HCT116 (cell line): Measurements from ENCODE around the gene VAMP1. TPM values are rescaled to one million over a fixed set of nuclear protein-coding genes. Genes with fewer than 3 reads are reported as not detected.

ENCODE experiments used
- ATAC-seq: fragments of 200-7000 bp; cut with Tn5 transposase; 2 replicates; pipeline ENCODE4 v1.9.1; 2020; ENCODE audit warnings: mild to moderate bottlenecking, moderate library complexity
- BruUV-seq: library from RNA; stranded (reverse); fragments of 400-500 nt; replicated peaks from 2 replicates; lab custom pipeline; 2021; lab: Mats Ljungman, UMichigan
- CTCF ChIA-PET: fragments of 300-600 bp; sonication (Branson Sonifier 250); formaldehyde crosslinking; loops from one replicate; lab custom pipeline; 2021; ENCODE audit warnings: antibody characterized with exemption; lab: Charles Lee
- POLR2A ChIA-PET: fragments of 300-600, 350-600 bp; sonication (Branson Sonifier 250); formaldehyde crosslinking; loops from one replicate; lab custom pipeline; 2021; ENCODE audit warnings: antibody characterized with exemption; lab: Charles Lee
- RAD21 ChIA-PET, 2 experiments: fragments of 300-600 bp; sonication (Branson Sonifier 250); formaldehyde crosslinking; loops; one replicate each; lab custom pipeline; 2023; ENCODE audit warnings: low total read pairs in 2 of 2; ENCODE audit not compliant: uncharacterized antibody in 2 of 2, unreplicated experiment in 2 of 2, low non-redundant PET in 1 of 2; lab: Charles Lee
- DNase-seq: peaks from one replicate; pipeline ENCODE4 v3.0.0-alpha.2; 2010; ENCODE audit warnings: low read depth, low spot score
- H2AFZ ChIP-seq: fragments of 200-600 bp; shearing (Covaris generic), sonication (generic); 2 replicates; pipeline ENCODE4 v1.6.1; 2017; ENCODE audit warnings: low read depth, mixed run types, mixed read lengths, antibody characterized with exemption, low read length; ENCODE audit not compliant: poor library complexity, severe bottlenecking
- H3K27ac ChIP-seq: 2 replicates; pipeline ENCODE4 v1.5.1; 2012; ENCODE audit warnings: low read depth, low read length
- H3K27me3 ChIP-seq: fragments of 200-600 bp; sonication (generic); 2 replicates; pipeline ENCODE4 v1.6.1; 2016; ENCODE audit warnings: mixed run types, low read length, mixed read lengths; ENCODE audit not compliant: insufficient read depth
- H3K36me3 ChIP-seq, 2 experiments: fragments of 200-500 bp in 1 of 2; fragments of 200-600 bp in 1 of 2; sonication (Bioruptor generic) in 1 of 2; sonication (generic) in 1 of 2; 2 replicates each; pipeline versions ENCODE4 v1.5.1 to v1.6.1; 2014 to 2016; ENCODE audit warnings: low read length in 2 of 2, inconsistent platforms in 1 of 2, mixed read lengths in 1 of 2, mixed run types in 1 of 2; ENCODE audit not compliant: insufficient read depth in 2 of 2, control insufficient read depth in 1 of 2
- H3K4me1 ChIP-seq, 2 experiments: fragments of 200-600 bp in 1 of 2; sonication (generic) in 1 of 2; 2 replicates each; pipeline versions ENCODE4 v1.5.1 to v1.6.1; 2012 to 2017; ENCODE audit warnings: low read length in 2 of 2, inconsistent platforms in 1 of 2, mild to moderate bottlenecking in 1 of 2, mixed read lengths in 1 of 2, mixed run types in 1 of 2, moderate library complexity in 1 of 2; ENCODE audit not compliant: insufficient read depth in 2 of 2, control insufficient read depth in 1 of 2
- H3K4me2 ChIP-seq: fragments of 200-600 bp; sonication (generic); 2 replicates; pipeline ENCODE4 v1.6.1; 2017; ENCODE audit warnings: mixed run types, low read length, mixed read lengths
- H3K4me3 ChIP-seq, 2 experiments: fragments of 200-600 bp in 1 of 2; sonication (generic) in 1 of 2; replicated peaks in 1 of 2; 2 replicates each; pipeline ENCODE4 v1.5.1; 2011 to 2016; ENCODE audit warnings: low read length in 2 of 2, control low read depth in 1 of 2, low read depth in 1 of 2, mild to moderate bottlenecking in 1 of 2, mixed read lengths in 1 of 2, mixed run types in 1 of 2
- H3K79me2 ChIP-seq: fragments of 200-600 bp; sonication (generic); 2 replicates; pipeline ENCODE4 v1.6.1; 2017; ENCODE audit warnings: mild to moderate bottlenecking, mixed run types, low read length, moderate library complexity, mixed read lengths; ENCODE audit not compliant: insufficient read depth
- H3K9ac ChIP-seq: fragments of 200-600 bp; sonication (generic); 2 replicates; pipeline ENCODE4 v1.6.1; 2016; ENCODE audit warnings: low read length, mixed read lengths
- H3K9me2 ChIP-seq: fragments of 200-600 bp; sonication (generic), shearing (Covaris generic); 2 replicates; pipeline ENCODE4 v1.6.1; 2017; ENCODE audit warnings: mixed run types, mild to moderate bottlenecking, moderate library complexity; ENCODE audit not compliant: insufficient read depth
- H3K9me3 ChIP-seq, 2 experiments: fragments of 200-500 bp in 1 of 2; fragments of 200-600 bp in 1 of 2; sonication (Bioruptor generic) in 1 of 2; sonication (generic) in 1 of 2; 2 replicates each; pipeline ENCODE4 v1.6.1; 2014 to 2017; ENCODE audit warnings: low read length in 2 of 2, mixed read lengths in 2 of 2, inconsistent platforms in 1 of 2, low read depth in 1 of 2, mild to moderate bottlenecking in 1 of 2, mixed run types in 1 of 2, moderate library complexity in 1 of 2; ENCODE audit not compliant: control insufficient read depth in 1 of 2, insufficient read depth in 1 of 2
- H4K20me1 ChIP-seq: fragments of 200-600 bp; sonication (generic), shearing (Covaris generic); 2 replicates; pipeline ENCODE4 v1.6.1; 2017; ENCODE audit warnings: mixed run types, mild to moderate bottlenecking, moderate library complexity; ENCODE audit not compliant: insufficient read depth
- ATF3 ChIP-seq: IDR thresholded peaks from 2 replicates; pipeline ENCODE4 v1.6.1; 2012
- CBX3 ChIP-seq: IDR thresholded peaks from 2 replicates; pipeline ENCODE4 v1.6.1; 2012; ENCODE audit warnings: low read depth
- JUND ChIP-seq: IDR thresholded peaks from 2 replicates; pipeline ENCODE4 v1.6.1; 2012
- MAX ChIP-seq: IDR thresholded peaks from 2 replicates; pipeline ENCODE4 v1.6.1; 2012
- POLR2A ChIP-seq: IDR thresholded peaks from 2 replicates; pipeline ENCODE4 v1.7.0; 2011; ENCODE audit warnings: borderline replicate concordance; ENCODE audit not compliant: insufficient read depth, insufficient read length; ENCODE audit errors: extremely low read depth
- POLR2AphosphoS5 ChIP-seq: IDR thresholded peaks from 2 replicates; pipeline ENCODE4 v1.6.1; 2011; ENCODE audit warnings: mild to moderate bottlenecking, low read depth, low read length, moderate library complexity
- RAD21 ChIP-seq: IDR thresholded peaks from 2 replicates; pipeline ENCODE4 v1.6.1; 2012; ENCODE audit warnings: low read depth, mild to moderate bottlenecking
- REST ChIP-seq: IDR thresholded peaks from 2 replicates; pipeline ENCODE4 v1.6.1; 2012; ENCODE audit warnings: low read depth
- SIN3A ChIP-seq: IDR thresholded peaks from 2 replicates; pipeline ENCODE4 v1.6.1; 2012; ENCODE audit warnings: low read depth
- SP1 ChIP-seq: IDR thresholded peaks from 2 replicates; pipeline ENCODE4 v1.6.1; 2012; ENCODE audit warnings: low read depth
- TCF7L2 ChIP-seq: IDR thresholded peaks from 2 replicates; pipeline ENCODE4 v1.7.0; 2011; ENCODE audit warnings: borderline replicate concordance, inconsistent platforms; ENCODE audit not compliant: insufficient read depth, insufficient read length; ENCODE audit errors: extremely low read depth
- ZBTB33 ChIP-seq: IDR thresholded peaks from 2 replicates; pipeline ENCODE4 v1.6.1; 2011; ENCODE audit warnings: mild to moderate bottlenecking, low read length, moderate library complexity; ENCODE audit not compliant: insufficient replicate concordance; ENCODE audit errors: extremely low read depth
- ZFX ChIP-seq: fragments of 450-650 bp; IDR thresholded peaks from 2 replicates; pipeline ENCODE4 v1.6.1; 2017
- intact Hi-C: fragments of 100-400 bp; cut with micrococcal nuclease; formaldehyde crosslinking; loops from 2 replicates; pipeline ENCODE4 v1.10.0; 2022
- total RNA-seq: library from RNA; stranded (reverse); gene quantifications from one replicate; pipeline ENCODE4 v1.2.1, GENCODE V29; 2021; ENCODE audit not compliant: unreplicated experiment

The VAMP1 gene
- total RNA-seq, 1 experiment from 2014 or later, result 12.1 TPM

- RAD21 ChIA-PET, result no interaction called here
- POLR2A ChIA-PET, result interaction anchor here (1.8 kb wide), 1 partner anchor 33 kb away, joined by 5 read pairs; the partner anchor contains the start of gene VAMP1
- H3K4me1 ChIP-seq, result no peaks in the 10 kb centered on the region
- no peaks in the 10 kb centered on the region for H3K79me2 ChIP-seq
- ATAC-seq (no peak), DNase-seq (no peak)
- TF ChIP-seq ATF3, result no peak
- H2AFZ ChIP-seq, result no peak overlapping the region
- intact Hi-C loops, result no loop called here
- no peaks in the 10 kb centered on the region for H3K27me3 ChIP-seq
- no peaks in the 10 kb centered on the region for H3K9me3 ChIP-seq
- CTCF ChIA-PET, result no interaction called here
- H3K9ac ChIP-seq, result no peak overlapping the region
- H3K27ac ChIP-seq, result no peak overlapping the region
- no peaks in the 10 kb centered on the region for H3K9me2 ChIP-seq
- BruUV-seq, result no TSS peak
- H4K20me1 ChIP-seq, result no peaks in the 10 kb centered on the region
- no peak overlapping the region for H3K4me3 ChIP-seq
- no peak overlapping the region for H3K4me2 ChIP-seq
- H3K36me3 ChIP-seq, result no peaks in the 10 kb centered on the region
Observed at GRCh38 chr12:6437586-6437985, 32.9 kb downstream of the VAMP1 start.

- Histone ChIP-seq H3K79me2 (no peaks in the 10 kb centered on the region), H4K20me1 (no peaks in the 10 kb centered on the region), H3K27ac (no peak overlapping the region), H3K36me3 (no peaks in the 10 kb centered on the region), H3K9me2 (no peaks in the 10 kb centered on the region), H3K4me3 (no peak overlapping the region), H3K4me2 (no peak overlapping the region), H2AFZ (no peak overlapping the region), H3K27me3 (no peaks in the 10 kb centered on the region), H3K9me3 (no peaks in the 10 kb centered on the region), H3K4me1 (peaks cover 6 to 8% of the 10 kb centered on the region in 2 experiments), H3K9ac (no peak overlapping the region)
- RAD21 ChIA-PET, result no interaction called here
- intact Hi-C loops, result no loop called here
- BruUV-seq, result no TSS peak
- no peak for DNase-seq
- POLR2A ChIA-PET, result no interaction called here
- no peak for TF ChIP-seq SIN3A
- TF ChIP-seq REST, result no peak
- TF ChIP-seq ZFX, result no peak
- no peak for TF ChIP-seq POLR2A
- TF ChIP-seq POLR2AphosphoS5, result no peak
- no peak for TF ChIP-seq ATF3
- no peak for TF ChIP-seq MAX
- TF ChIP-seq CBX3, result no peak
- TF ChIP-seq SP1, result no peak
- no peak for TF ChIP-seq JUND
- no peak for TF ChIP-seq TCF7L2
- TF ChIP-seq RAD21, result no peak
- no peak for TF ChIP-seq ZBTB33
- no peak for ATAC-seq
- CTCF ChIA-PET, result no interaction called here
Observed at GRCh38 chr12:6435961-6436715, 34.3 kb downstream of the VAMP1 start.
